NCI-H1436 treated with DMSO at 0.1 percent for 48 hours (cell line): Measurements from ENCODE around the gene METTL25B.

Experiments
- DNase-seq: peaks from one replicate; lab custom pipeline; 2025; lab: John Stamatoyannopoulos, UW

METTL25B gene

GRCh38 chr1:156700736-156701531 is 27.3 kb upstream of the METTL25B start:
- no peak for DNase-seq

DNA sequence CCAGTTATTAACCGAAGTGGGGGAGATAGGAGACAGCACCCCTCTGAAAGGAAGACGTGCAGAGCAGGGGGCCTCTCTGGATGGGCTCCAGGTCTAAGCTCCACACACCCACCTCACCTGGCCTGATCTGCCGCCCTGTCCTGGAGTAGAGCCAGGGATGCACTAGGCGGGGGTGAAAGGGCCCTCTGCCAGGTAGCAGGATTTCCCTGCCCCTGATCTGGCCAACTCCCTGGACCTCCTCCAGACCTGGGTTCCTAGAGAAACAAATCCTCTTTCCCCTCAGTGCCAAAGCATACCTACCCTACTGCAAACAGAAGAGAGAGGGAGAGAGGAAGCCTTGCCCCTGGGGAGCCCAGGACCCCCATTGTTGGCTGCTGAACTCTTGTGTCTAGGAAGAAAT is 24.9 kb upstream of the METTL25B start:
- no peak for DNase-seq

DNA sequence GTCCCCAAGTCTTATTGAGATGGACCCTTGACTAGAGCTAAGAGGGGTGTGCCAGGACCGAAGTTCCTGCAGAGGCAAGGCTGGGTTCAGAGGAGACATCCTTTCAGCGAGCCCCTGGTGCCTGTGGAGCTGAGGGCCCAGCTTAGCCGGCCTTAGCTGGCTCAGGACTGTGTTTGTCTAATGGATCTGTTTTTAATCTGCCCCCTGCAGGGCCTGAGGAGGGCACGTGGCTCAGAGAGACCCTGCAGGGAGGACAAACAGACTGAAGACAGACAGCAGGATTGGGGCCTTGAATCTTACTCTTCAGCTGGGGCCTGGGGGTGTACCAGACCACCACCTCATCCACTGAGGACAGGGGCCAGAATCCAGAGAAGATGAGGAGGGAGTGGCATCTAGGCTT is 24.5 kb upstream of the METTL25B start:
- DNase-seq, result no peak

GRCh38 chr1:156704166-156704711 is 24.0 kb upstream of the METTL25B start:
- DNase-seq, result no peak

DNA sequence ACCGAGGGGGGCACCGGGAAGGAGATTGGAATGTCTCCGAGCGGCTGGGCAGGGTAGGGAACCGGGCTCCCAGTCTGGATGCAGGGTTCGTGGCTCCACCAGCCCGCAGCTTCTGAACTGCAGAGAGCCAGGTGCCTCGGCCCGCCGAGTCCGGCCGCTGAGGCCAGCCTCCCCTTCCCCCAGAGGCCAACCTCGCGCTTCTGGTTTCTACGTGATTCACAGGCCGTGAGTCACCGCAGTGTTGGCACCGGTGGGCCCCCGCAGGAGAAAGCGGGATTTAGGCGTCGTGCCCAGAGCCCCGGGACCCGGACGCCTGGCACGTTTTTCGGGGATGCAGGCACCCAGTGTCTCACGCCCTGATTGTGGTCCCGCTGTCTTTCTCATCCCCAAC is 23.3 kb upstream of the METTL25B start:
- no peak for DNase-seq

DNA sequence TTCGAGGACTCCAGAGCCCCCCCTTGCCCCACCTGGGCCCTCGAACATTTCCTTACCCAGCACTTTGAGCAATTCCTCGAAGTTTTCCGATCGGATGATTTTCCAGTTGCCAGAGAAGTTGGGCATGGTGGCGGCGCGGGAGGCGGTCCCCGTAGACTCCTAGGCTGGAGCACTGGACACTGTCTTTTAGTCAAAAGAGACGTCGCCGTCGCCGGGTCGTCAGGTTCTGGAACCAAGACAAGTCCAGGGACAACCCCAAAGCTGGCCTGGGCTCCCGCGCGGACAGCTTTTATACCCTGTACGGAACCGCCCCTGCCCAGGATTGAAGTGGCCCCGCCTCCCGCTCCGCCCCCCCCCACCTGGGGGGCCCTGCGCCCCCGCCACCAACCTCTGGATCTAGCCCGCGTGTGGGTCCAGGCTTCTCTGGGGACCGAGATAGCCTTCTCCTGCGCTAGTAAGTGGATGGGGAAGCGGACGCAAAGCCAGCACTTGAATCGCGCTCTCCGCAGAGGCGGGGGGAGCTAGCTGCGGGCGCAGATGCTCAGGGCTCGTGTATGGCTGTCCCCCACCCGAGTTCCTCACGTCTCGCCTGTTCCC is 22.9 kb upstream of the METTL25B start, which contains the start of gene CRABP2:
Gene CRABP2, minus strand, starts transcription at position 263 of the 597 bp plus-strand sequence. Its CDS starts 137 bp downstream, at position 126.
- DNase-seq, result no peak

GRCh38 chr1:156705918-156706656 is 22.2 kb upstream of the METTL25B start:
- DNase-seq, result peak; percentile 35

- no peak for DNase-seq
Measured at GRCh38 chr1:156706657-156707416, 21.4 kb upstream of the METTL25B start.

- DNase-seq, result no peak
Measured at GRCh38 chr1:156707417-156708217, 20.7 kb upstream of the METTL25B start.

GRCh38 chr1:156708218-156708661 is 20.0 kb upstream of the METTL25B start:
- no peak for DNase-seq

- no peak for DNase-seq
Measured at GRCh38 chr1:156709031-156709430, 19.2 kb upstream of the METTL25B start.

DNA sequence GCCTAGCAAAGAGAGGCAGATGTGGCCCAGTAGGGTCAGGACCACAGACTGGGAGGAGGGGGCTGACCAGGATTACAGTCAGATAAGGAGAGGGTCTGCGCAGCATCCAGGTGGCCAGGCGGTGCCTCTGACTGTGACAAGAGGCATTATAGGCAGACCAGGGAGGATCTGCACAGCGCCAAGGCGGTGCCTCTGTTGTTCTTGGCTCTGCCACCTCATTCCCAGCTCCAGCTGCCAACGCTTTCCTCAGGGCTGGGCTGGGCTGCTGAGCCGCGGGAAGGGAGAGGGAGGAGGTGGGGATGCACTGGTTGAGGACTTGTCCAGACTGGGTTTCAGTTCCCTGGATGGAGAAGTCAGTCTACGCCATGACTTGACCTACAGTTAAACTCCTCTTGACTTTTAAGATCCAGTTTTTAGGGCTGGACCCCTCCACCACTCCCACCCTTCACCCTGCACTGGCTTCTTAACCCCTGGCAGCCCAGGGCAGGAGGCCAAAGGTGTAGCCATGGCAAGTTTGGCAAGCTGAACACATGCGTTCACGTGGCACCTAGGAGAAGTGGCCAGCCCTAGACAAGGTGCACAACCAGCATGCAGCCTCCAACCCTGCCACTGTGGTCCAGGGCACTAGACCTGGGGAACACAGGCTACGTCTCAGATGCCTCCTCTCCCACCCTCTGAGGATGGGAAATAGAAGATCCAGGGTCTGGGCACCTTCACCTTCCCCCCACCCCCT is 18.3 kb upstream of the METTL25B start:
- DNase-seq, result no peak

DNA sequence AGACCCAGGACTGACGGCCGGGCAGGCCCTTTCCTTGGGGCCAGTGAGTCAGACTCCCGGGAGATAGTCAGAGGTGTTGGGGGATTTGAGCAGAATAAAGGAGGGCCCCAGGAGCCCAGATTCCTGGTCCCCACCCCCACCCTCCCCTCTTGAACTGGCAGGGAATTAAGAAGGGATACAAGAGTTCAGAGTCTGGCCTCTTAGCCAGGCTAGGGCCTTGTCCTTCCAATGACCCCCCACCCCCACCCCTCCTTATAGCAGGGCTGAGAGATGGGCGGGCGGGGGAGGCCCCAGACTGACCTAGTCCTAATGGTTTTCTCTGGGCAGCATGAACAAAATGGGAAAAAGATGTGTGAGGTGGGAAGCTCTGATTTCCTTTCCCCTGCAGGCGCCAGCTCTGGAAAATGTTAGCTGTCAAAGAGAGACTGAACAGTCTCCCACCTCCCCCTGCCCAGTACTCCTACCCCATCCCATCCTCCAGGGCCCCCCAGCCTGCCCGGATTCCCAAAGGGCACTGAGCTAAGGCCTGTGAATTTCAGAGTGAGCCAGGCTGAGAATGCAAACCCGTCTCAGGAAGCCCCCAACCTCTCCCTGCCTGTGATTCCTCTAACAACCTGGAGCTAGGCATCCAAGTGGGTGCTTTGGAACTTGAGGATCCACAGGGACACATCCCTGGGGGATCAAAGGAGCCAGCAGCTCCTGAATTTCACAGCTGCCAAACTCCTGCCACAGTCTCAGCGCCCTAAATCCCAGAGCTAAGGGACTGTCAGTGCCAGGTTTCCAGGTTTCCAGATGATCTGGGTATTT is 17.1 kb upstream of the METTL25B start:
- no peak for DNase-seq

- no peak for DNase-seq
Measured at GRCh38 chr1:156712626-156713025, 15.6 kb upstream of the METTL25B start.

DNA sequence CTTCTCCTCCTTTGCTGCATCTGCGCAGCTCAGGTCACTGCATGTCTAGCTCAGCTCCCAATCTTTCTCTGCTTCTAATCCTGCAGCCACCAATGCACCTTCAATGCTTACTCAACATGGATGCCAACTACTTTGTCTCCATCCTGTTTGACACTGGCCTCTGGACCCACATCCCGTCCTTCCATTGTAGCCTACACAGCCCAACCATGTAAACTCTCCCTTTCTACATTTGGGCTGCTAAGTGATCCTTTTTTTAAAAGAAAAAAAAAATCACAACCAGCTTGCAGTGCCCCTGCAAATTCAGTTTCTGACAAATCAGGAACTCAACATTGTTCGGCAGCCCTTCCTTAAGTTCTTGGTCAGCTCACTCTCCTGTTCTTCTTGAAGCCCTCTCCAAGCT is 13.4 kb upstream of the METTL25B start:
- DNase-seq, result no peak

- DNase-seq, result no peak
Measured at GRCh38 chr1:156717351-156717750, 10.9 kb upstream of the METTL25B start.

- DNase-seq, result no peak
Measured at GRCh38 chr1:156721131-156721530, 7.1 kb upstream of the METTL25B start.

GRCh38 chr1:156721535-156721934 is 6.7 kb upstream of the METTL25B start:
- DNase-seq, result no peak

DNA sequence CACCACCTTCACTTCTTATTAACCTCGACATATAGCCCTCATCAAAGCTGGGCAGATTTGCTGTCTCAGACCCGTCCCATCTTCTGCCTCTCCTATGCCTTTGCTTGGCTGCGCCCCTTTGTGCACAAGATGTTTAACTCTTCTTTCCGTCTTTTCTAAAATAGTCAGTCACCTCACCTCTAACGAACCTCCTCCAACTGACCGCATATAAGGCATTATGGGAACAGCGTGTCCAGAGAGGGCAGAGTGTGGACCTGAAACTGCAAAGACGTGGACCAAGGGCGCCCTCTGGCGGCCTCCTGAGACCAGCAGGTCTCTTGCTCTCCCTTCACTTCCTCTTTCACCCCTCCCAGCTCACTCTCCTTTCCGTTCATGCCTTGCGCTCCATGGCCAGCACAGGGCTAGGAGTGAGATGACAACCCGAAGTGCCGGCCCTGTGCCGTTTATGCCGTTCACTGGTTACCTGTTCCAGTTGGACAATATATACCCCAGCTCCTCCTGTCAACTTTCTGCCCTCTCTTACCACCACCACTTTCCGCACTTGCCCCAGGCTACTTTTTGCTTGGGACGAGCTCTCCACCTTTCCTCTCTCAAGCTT is 2.5 kb upstream of the METTL25B start:
- DNase-seq, result no peak
